ENCODE data around the gene SCAANT1.
A peak's percentile ranks its signal among the peaks of the same experiment; 100 is the strongest.

SCAANT1 gene

GRCh38 chr3:63863150-63864007 is 48.8 kb downstream of the SCAANT1 start, which contains the start of the genes ATXN7 and THOC7:
ATXN7 (plus strand) TSS chr3:63863867; CDS start chr3:63912599, 48,732 bp downstream.
THOC7 (minus strand) TSS chr3:63863805; CDS start chr3:63863790, 15 bp downstream.
- DNase-seq (ENCODE audit: low spot score) = peak; percentile 49

- no peak for DNase-seq (ENCODE audit: low spot score)
Measured at GRCh38 chr3:63862804-63863149, 49.4 kb downstream of the SCAANT1 start.

All from globus pallidus (tissue), 1 donor.